Vagina (tissue), 2 donors: Measurements from ENCODE around the gene PRRG4.

Source experiments
- CTCF ChIP-seq, 3 experiments: fragments of 450-650 bp in 2 of 3; fragments of 200-600 bp in 1 of 3; sonication (generic) in 1 of 3; IDR thresholded peaks; one replicate each; pipeline ENCODE4 v1.5.1; 2017 to 2019; ENCODE audit warnings: antibody characterized with exemption in 3 of 3, mild to moderate bottlenecking in 2 of 3, moderate library complexity in 2 of 3
- POLR2AphosphoS5 ChIP-seq, 2 donors: sonication (generic); formaldehyde crosslinking; IDR thresholded peaks; one replicate each; pipeline ENCODE4 v1.9.0; 2017; ENCODE audit warnings: antibody characterized with exemption in 2 of 2, mild to moderate bottlenecking in 2 of 2, low read depth in 1 of 2; ENCODE audit not compliant: insufficient read depth in 1 of 2

GRCh38 chr11:32894921-32895320, 65.2 kb downstream of the PRRG4 start:
- TF ChIP-seq CTCF (IDR thresholded peaks at IDR 0.05) (no peak), POLR2AphosphoS5 (IDR thresholded peaks at IDR 0.05; ENCODE audit: insufficient read depth in 1 of 2, low read depth in 1 of 2) (no peak)
